HG03280 (cell line): ENCODE results near the gene PLXNA3.

Experiments
- ATAC-seq: cut with Tn5 transposase; IDR thresholded peaks from one replicate; pipeline ENCODE4 v1.9.1; 2021; ENCODE audit warnings: mild to moderate bottlenecking, moderate library complexity; ENCODE audit not compliant: unreplicated experiment

Gene PLXNA3

DNA sequence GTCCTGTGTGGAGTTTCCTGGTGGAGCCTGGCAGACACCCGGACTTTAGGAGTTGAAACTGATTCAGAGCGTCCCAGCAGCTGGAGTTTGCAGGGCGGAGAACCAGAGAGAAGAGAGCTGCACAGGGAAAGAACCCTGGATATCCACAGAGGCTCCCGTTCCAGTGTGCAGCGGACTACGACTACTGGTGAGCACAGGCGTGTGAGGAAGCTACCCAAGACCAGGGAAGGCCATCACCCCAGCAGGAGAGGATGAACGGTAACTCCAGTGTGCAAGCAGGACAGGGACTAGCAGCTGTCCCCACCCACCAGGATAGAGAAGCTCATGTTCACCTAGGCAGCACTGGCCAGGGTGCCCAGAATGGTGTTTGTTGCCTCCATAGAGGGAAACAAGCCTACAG, 18.7 kb downstream of the PLXNA3 start:
- no peak for ATAC-seq

DNA sequence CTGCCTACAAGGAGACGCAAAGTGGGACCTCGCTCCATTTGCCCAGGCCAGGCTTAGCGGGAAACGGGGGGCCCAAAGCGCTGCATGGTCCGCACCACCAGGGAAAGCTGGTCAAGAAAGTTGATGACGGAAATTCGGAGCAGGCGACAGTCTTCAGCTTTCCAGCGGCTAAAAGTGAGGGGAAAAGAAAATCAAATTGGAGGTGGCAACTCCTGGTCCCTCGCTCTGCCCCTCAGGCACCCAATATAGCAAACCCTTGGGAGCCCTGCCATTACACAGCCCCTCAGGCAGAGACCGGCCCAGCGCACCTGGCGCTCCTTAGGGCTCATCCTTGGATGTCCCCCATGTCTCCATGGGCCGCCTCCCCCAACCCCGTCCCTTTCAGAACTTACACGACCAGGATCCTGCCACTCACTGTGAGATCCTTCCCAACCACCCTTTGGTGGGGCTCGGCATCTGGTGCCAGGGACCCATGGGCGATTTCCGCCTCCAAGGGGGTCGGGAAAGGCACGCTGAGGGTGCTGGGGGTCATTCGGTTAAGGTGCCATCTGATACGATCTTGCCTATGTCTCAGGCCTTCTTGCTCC, 19.9 kb downstream of the PLXNA3 start:
- ATAC-seq = no peak

DNA sequence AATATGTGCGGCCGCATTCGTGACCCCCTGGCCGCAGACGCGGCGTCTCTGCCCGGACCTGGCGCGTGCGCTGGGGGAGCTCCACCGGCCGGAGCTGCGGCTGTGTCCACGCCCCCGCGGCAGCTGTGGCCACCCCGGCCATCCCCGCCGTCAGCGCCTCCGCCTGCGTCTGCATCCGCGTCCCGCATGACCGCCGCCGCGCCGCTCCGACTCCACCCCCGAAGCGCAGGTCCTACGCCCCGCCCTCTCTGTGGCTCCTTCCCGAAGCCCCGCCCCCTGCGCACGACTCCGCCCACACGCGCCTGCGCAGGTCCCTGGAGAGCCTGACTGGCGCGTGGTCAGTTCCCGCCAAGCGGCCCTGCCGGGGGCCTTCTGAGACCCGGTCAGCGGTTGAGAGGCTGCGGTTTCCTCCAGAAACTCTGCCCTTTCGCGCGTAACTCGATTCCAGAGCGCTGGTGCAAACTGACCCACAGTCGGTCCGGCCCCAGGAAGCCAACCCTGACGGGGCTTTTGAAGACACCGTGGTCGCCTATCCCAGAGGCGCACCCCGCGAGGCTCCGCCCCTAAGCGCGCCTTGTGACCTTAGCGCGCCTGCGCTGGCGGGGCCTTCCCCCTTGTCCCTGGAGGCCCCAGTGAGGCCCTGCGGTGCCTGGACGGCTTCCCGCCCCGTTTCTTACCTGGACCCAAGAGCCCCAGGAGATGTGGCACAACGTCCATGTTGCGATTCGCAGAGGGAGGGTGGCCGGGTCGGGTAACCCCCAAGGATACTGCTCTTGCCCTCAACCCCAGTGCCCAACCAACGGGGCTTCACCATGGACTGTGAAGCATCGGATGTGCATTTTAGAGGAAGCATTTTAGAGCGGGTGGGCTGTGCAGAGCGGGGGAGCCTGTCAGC, 20.9 kb downstream of the PLXNA3 start, which contains the start of gene LAGE3:
LAGE3 (minus strand) TSS at position 554 of the 895 bp plus-strand sequence; CDS start at position 188, 366 bp downstream.
- peak; percentile 81 for ATAC-seq

DNA sequence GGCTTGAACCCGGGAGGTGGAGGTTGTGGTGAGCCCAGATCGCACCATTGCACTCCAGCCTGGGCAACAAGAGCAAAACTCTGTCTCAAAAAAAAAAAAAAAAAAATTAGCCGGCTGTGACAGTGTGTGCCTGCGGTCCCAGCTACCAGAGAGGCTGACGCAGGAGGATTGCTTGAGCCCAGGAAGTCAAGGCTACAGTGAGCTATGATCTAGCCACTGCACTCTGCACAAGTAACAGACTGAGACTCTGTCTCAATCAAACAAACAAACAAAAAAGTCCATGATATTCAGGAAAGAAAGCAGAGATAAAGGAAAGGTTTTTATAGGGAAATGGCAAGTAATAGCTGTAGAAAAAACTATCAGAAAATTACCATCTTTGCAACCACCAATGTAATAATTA, 23.1 kb downstream of the PLXNA3 start:
- no peak for ATAC-seq

DNA sequence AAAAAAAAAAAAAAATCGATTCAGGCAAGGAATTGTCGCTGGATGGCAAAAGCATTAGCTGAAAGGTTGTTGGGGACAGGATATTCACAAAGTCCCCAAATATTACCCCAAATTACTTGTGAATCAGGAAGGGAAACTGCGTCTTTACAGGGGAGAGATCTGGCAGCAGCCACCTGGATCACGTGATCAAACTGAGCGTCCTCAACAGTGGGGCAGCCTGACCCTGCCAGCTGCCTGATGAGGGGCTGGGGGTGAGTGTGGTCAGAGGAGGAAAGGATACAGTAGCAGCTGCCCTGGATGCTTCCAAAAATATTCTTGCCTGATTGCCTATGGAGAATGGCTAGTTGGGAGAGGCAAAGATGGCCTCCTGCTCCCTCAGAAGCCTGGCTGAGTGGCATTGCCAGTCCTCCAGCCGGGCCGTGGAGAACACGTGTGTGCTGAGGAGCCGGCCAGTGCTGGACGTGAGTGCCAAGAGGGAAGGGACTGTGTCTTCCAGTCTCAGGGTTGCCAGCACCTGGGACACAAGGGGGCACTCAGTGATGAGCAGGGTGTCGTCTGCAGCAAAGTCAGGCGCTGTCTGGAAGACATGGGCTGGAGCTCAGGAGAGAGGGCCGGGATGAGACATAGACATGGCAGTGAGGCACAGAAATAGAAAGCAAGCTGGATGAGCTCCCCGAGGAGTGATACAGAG, 24.0 kb downstream of the PLXNA3 start:
- ATAC-seq = no peak

DNA sequence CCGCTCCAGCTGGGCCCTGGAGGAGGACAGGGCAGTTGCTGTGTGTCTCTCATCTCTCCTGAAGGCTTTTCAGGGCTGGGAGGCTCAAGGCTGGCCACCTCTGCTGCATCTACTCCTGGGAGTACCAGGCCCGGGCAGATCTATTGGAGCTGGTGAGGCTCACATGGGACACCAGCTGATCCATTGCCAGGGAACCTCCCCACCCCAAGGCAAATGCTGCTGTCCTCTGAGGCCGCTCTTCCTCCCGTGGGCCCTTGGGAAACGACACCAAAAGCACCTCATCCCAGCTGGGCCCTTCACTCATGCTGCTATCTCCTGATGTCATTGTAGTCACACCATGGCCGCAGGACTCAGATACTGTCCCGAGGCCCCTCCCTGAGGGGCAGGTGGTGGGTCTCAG, 24.7 kb downstream of the PLXNA3 start:
- no peak for ATAC-seq

DNA sequence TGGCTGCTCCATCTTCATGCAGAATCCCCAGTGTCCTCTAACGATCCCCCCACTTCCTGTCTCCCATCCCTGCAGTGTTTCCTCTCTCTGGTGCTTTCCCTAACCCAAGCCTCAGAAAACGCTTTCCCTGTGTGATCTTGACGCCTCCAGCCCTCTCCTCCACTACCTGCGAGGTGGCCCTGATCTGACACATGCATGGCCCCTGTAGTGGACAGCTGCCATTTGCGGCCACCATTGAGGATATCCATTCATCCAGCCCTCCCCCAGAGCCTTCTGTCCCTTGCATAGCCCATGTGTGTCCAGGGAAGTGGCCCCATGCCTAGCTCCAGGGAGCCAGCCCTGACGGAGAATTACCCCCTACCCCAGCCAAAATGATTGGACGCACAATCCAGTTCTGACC, 25.2 kb downstream of the PLXNA3 start:
- ATAC-seq = no peak

DNA sequence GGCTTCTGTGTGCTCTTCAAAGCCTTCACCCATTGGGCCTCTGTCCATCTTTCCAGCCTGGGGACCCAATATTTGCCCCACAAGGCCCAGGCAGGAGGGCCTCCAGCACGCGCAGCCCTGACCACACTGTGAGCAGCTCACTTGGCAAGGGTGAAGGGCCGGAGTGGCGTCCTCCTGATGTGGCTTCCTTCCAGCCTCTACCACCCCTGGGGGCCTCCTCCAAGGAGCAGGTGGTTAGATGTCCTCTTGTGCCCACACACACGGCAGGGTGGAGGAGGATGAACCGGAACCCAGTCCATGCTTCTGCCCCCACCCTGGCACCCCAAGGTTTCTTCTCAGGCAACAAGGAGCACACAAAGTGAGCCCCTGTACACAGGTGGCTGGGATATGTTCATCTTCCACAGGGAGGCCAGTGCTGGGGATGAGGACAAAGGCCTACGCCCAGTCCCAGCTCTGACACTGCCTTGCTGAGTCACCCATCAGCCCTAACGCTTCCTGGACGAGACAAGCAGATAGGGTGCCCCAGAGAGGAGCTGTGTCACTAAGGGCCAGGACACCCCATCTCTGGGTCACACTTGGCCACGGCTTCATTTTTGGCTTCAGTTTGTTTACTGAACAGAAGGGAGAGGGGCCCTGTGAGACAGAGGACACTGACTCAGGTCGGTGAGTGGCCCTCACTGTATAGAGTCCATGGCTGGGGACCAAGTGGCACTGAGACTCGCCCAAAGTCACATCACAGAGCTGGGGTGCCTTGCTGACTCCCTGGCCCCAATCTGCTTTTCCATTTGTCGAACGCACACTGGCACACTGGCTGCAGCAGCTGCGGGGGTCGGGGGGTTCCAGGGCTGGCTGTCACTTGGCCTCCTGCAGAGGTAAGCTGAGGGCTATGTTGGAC, 26.4 kb downstream of the PLXNA3 start:
- no peak for ATAC-seq

DNA sequence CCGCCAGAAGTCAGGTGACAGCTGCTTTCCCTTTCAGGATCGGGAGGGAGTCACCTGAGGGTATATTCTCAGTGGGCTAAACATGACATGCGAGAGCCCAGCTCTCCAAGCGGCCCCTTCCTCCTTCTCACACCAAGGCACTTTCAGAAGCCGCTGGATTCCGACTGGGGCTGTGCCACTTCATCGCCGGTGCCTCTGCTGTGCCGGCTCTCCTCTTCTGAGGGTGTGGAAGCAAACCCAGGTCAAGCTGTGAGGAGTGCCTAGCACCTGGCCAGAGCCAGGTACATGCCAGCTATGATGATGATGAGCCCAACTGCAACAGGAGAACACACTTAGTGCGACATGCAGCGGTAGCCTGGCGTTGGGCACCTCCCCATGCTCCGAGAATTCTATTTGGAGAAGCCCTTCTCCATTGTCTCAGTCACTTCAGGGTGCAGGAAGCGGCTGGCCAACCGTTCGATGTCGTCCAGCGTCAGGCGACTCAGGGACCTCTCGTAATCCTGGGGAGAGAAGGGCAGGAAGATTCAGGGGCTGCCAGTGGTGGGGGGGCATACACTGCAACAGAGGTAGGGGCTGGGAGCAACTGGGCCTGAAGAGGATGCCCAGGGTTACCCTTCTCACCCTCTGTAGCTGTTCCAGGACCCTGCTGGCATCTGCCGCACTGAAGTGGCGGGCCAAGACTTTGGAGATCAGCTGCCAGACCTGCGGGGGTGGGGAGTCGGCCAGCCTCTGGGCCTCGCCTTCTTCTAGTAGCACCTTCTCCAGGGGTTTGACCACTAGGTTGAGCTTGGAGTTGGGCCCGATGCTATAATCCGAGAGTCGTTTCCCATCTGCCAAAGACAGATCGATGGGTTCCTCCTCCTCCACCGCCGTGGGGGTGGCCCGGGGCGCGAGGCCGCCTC, 27.3 kb downstream of the PLXNA3 start:
- ATAC-seq = no peak

DNA sequence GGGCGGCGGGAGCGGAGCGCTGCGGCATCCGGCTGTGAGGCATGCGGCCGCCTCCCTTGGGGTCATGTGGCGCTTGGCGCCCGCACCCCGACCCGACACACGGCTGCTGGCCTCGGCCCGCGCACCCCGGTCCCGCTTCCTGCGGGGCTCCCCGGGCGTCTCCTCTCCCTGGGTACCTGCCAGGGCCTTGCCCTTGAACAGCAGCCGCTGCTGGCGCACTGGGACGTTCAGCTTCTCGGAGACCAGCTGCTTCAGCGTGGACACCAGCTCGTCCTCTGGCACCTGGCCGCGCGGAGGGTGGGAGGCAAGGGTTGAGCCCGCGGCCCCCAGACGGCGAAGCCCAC, 27.9 kb downstream of the PLXNA3 start:
- ATAC-seq = no peak

DNA sequence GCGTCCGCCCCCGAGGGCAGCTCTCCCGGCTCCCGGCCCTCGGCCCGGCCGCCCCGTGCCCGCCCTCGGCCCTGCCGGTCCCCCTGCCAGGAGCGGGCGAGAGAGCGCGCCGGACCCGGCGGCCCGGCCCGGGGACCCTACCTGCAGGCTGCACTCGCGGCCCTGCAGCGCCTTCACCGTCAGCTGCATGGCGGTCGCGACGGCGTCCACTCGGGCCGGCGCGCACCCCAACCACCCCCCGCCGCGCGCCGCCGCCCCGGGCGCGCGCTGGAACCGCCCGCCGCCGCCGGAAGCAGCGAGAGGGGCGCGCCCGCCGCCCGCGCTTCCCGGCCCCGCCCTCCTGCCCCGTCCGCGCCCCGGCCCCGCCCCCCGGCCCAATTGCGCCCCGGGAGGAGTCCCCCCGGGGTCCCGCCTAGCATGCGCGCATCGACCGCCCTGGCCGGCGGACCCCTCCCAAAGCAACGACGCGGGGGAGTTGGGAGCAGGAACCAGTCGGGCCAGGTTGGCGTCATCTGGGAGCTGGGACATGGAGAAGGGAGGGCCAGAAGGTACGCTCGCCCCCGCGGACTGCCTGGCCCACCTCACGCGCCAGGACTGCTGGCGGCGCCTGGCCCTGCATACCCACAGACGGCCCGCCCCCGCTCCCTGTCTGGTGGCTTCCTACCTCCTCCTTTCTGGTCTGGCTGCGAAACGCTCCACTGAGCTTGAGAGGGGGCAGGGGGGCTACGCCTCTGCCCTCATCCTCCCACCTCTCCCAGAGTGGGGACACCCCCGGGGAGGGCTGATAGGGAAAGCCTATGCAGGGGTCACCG, 28.5 kb downstream of the PLXNA3 start, which contains the start of gene UBL4A:
UBL4A (minus strand) TSS at position 220 of the 812 bp plus-strand sequence; CDS start at position 189, 31 bp downstream.
- peak; percentile 29 for ATAC-seq

DNA sequence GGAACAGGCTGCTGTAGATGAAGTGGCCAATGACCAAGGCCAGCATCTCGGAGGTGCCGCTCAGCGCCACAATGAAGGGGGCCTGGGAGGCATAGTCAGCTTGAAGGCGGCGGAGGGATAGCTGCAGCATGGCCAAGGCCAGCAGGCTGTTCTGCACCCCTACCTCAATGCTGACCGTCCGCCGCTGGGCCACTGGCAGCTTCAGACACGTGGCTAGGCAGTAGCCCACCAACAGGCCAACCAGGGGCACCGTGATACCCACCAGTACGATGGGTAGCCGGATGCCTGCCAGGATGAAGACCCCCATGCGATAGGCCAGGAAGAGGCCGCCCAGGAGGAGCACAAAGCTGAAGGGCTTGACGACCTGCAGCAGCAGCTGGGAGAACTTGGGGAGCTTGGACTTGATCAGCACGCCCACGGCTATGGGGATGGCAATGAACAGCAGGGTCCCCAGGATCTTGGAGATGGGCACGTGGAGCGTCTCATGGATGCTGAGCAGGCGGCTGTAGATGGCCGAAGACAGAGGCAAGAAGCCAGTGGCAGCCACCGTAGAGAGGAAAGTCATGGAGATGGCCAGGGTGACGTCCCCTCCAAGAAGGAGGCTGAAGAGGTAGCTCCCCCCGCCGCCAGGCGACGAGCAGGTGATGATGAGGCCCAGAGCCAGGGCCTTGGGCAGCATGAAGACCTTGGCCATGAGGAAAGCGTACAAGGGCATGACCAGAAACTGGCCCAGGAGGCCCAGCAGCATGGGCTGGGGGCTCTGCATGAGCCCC, 29.6 kb downstream of the PLXNA3 start:
- ATAC-seq = no peak

DNA sequence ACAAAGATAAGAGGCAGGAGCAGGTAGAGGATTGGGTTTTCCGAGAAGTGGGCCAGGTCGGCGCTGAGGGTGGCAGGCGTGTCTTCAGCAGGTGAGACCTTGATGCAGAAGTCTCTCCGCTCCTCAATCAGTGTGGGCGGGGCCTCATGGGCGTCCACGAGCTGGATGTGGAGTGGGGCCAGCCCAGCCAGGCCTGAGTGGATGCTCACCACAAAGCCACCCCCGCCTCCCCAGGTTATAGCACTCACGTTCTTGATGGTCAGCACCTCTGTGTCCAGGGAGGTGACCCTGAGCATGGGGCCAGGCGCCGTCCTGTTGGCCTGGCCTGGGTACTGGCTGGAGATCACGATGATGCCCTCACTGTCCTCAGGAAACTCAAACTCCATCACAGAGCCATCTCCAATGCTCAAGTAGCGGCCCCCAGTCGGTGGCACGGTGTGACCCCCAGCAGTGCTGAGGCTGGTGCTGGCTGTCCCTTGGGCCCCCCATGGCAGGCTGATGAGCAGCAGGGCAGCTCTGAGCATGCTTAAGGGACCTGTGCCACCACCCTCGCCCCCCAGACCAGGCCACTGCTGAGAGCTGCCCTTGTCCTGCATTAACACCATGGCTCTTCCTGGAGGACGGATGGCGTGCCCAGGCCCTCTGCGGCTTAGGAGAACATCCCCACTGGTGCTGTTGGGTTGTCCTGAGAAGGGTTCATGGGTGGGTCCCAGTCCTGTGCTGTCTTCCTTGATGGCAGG, 30.4 kb downstream of the PLXNA3 start:
- no peak for ATAC-seq

DNA sequence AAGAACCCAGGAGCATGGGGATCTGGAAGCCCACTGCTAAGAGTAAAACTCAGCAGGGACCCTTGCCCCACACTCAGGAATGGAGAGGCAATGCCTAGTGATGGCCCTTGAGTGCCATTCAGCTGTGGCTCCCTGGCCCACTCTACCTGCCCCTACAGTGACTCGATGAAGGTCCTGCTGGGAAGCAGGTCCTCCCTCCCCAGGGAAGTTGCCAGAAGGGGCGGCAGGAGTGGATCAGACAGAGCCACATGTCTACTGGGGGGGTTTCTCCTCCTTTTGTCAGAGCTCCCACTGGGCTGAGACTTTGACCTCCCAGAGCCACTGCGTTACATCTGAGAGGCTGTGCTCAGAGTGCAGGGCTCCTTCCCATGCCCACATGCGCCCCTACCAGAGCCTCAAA, 31.1 kb downstream of the PLXNA3 start:
- no peak for ATAC-seq

DNA sequence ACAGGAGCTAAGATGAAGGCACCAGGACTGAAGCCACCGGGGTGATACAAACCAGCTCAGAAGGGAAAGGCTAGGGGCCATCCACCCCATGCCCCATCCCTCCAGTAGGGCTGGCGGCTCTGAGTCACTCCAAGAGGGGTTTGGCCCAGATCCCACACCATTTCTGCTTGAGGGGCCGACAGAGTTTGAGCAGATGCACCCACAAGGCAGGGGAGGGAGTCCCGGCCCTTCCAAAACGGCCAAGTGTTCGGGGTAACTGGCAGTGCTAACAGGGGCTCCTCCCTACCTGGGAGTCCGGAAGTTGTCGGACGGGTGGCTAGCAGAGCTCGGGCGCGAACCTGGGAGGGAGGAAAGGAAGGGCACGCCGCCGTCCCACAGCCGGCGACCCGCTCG, 31.9 kb downstream of the PLXNA3 start:
- peak; percentile 12 for ATAC-seq

DNA sequence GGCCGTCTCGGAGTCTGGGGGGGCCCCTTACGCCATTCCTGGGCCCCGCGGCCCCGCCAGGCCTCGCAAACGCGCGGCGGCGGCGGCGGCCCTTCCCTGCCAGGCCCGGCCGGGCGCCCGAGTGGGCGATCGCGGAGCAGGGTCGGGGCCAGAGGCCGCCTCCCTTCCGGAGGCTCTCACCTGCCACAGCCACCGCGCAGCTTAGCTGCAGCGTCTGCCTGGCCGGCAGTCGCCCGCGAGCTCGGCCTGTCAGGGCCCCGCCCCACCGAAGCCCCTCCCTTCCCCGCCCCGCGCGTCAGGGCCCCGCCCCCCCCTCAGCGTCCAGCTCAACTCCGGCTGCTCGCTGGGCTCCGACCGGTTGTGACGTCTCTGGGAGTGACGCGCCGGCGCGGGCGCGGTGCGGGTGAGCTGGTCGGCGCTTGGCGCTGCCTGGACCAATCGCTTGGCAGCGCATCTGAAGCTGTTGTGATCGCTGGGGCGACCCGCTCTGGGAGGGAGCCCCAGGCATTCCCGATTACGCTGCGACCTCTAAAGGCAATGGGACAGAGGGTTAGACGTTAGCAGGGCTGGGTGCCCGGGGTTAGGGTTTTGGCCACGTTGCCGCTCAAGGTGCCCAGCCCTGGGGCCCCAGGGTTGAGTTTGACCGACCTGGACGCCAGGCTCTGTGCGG, 32.5 kb downstream of the PLXNA3 start, which contains the start of gene SLC10A3:
SLC10A3 (minus strand) TSS at position 216 of the 670 bp plus-strand sequence. CDS start 1,689 bp downstream, outside the sequence.
- ATAC-seq = peak; percentile 86

DNA sequence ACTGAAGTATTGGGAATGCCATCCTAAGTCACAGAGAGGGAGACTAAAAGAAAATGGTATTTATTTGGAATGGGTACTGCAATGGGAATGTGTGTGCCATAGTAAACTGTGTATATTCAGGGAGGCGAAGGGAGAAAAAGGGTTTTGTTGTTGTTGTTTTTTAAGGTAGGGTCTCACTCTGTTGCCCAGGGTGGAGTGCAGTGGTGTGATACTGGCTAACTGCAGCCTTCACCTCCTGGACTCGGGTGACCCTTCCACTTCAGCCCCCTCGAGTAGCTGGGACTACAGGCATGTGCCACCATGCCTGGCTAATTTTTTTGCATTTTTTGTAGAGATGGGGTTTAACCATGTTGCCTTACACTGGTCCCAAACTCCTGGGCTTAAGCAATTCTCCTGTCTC, 36.6 kb downstream of the PLXNA3 start:
- no peak for ATAC-seq
